ENCODE results near the gene LHFPL3.

DNA sequence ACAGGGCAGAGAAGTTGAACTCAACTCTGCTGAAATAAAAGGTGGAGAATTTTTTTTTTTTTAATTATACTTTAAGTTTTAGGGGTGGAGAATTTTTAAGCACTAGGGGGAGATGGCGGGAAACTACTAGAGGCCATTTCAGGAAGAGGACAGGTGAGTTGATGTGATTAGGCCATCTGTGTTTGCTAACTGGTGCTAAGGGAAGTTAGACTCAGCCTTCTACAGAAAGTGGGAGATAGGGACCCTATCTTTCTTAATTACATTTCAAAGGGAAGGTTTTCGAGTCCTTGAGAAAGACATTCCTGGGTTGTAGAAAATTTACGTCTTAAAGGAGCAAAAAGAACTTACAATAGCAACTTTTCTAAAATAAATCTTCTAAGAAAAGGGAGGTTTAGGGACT lies 124.8 kb downstream of the LHFPL3 start:
- TF ChIP-seq CTCF (IDR thresholded peaks at IDR 0.05) (no peak), POLR2AphosphoS5 (IDR thresholded peaks at IDR 0.05) (no peak), POLR2A (IDR thresholded peaks at IDR 0.05; ENCODE audit: low read depth) (no peak)

All from esophagus muscularis mucosa (tissue), 3 donors.